Fibroblast of lung (primary cell): Measurements from ENCODE around the gene SH3PXD2A. TPM values are rescaled to one million over a fixed set of nuclear protein-coding genes. Genes with fewer than 3 reads are reported as not detected.

Source experiments
- DNase-seq, 2 donors: peaks; one replicate each; pipeline versions ENCODE4 v3.0.0 to v3.0.0-alpha.2; 2010; ENCODE audit warnings: low read depth in 2 of 2
- H2AFZ ChIP-seq: 2 replicates; pipeline ENCODE4 v1.5.1; 2012; ENCODE audit warnings: low read length, control low read depth, inconsistent platforms
- H3K27ac ChIP-seq: 2 replicates; pipeline ENCODE4 v1.5.1; 2011; ENCODE audit warnings: low read length, control low read depth; ENCODE audit not compliant: insufficient read depth
- H3K27me3 ChIP-seq: 2 replicates; pipeline ENCODE4 v1.5.1; 2011; ENCODE audit warnings: mild to moderate bottlenecking, low read length; ENCODE audit not compliant: control insufficient read depth, insufficient read depth
- H3K36me3 ChIP-seq: 2 replicates; pipeline ENCODE4 v1.5.1; 2011; ENCODE audit warnings: low read length; ENCODE audit not compliant: control insufficient read depth, insufficient read depth
- H3K4me1 ChIP-seq: 2 replicates; pipeline ENCODE4 v1.5.1; 2011; ENCODE audit warnings: low read length; ENCODE audit not compliant: control insufficient read depth, insufficient read depth; ENCODE audit errors: extremely low read depth
- H3K4me2 ChIP-seq: 2 replicates; pipeline ENCODE4 v1.5.1; 2011; ENCODE audit warnings: low read length, control low read depth; ENCODE audit not compliant: insufficient read depth; ENCODE audit errors: extremely low read depth
- H3K4me3 ChIP-seq, 4 experiments: fragments of 200-600 bp in 1 of 4; sonication (generic) in 1 of 4; replicated peaks in 1 of 4; 2 replicates each; pipeline ENCODE4 v1.5.1; 2011 to 2016; ENCODE audit warnings: low read length in 4 of 4, low read depth in 3 of 4, mild to moderate bottlenecking in 3 of 4, control low read depth in 2 of 4, inconsistent platforms in 1 of 4, mixed read lengths in 1 of 4; ENCODE audit not compliant: insufficient read depth in 1 of 4; ENCODE audit errors: control extremely low read depth in 1 of 4
- H3K79me2 ChIP-seq: 2 replicates; pipeline ENCODE4 v1.5.1; 2012; ENCODE audit warnings: mild to moderate bottlenecking, low read length, inconsistent platforms; ENCODE audit not compliant: control insufficient read depth, insufficient read depth
- H3K9ac ChIP-seq: 2 replicates; pipeline ENCODE4 v1.5.1; 2011; ENCODE audit warnings: mild to moderate bottlenecking, low read length, control low read depth; ENCODE audit not compliant: insufficient read depth
- H3K9me3 ChIP-seq: 2 replicates; pipeline ENCODE4 v1.5.1; 2012; ENCODE audit warnings: low read depth, low read length; ENCODE audit not compliant: control insufficient read depth, insufficient read depth
- H4K20me1 ChIP-seq: 2 replicates; pipeline ENCODE4 v1.5.1; 2011; ENCODE audit warnings: low read length; ENCODE audit not compliant: control insufficient read depth, insufficient read depth; ENCODE audit errors: extremely low read depth
- CTCF ChIP-seq, 2 donors: IDR thresholded peaks in 1 of 2; conservative IDR thresholded peaks in 1 of 2; 1 replicate in 1 of 2; 2 replicates in 1 of 2; pipeline ENCODE4 v1.5.1; 2011 to 2012; ENCODE audit warnings: low read length in 2 of 2, control low read depth in 1 of 2, inconsistent platforms in 1 of 2, low read depth in 1 of 2, mild to moderate bottlenecking in 1 of 2
- EZH2 ChIP-seq: IDR thresholded peaks from 2 replicates; pipeline ENCODE4 v1.5.1; 2012; ENCODE audit warnings: low read length, control low read depth, mild to moderate bottlenecking; ENCODE audit errors: missing control alignments
- polyA plus RNA-seq, 2 donors: library from polyadenylated mRNA; depleted of rRNA in 1 of 2; stranded (reverse) in 1 of 2; unstranded in 1 of 2; fragments of >200 nt; gene quantifications; 2 replicates each; pipeline ENCODE4 v1.2.1, GENCODE V29; 2011 to 2012; ENCODE audit warnings: missing spikeins in 1 of 2
- total RNA-seq: library from RNA; depleted of rRNA; stranded (reverse); fragments of >200 nt; gene quantifications from 2 replicates; pipeline ENCODE4 v1.2.1, GENCODE V29; 2014

Gene SH3PXD2A
- total and polyA plus RNA-seq, 2 donors (not counting 1 experiment from before 2014, with no cell fraction given): 25.5 to 33.2 TPM

- Histone ChIP-seq H3K27ac (peak overlapping the region; percentile 82), H3K27me3 (no peaks in the 10 kb centered on the region), H3K9me3 (no peaks in the 10 kb centered on the region), H4K20me1 (no peaks in the 10 kb centered on the region), H3K4me3 (no peak overlapping the region), H3K36me3 (peaks cover 11% of the 10 kb centered on the region), H2AFZ (no peak overlapping the region), H3K4me1 (peaks cover 38% of the 10 kb centered on the region), H3K79me2 (peaks cover 48% of the 10 kb centered on the region), H3K9ac (no peak overlapping the region), H3K4me2 (peak overlapping the region; percentile 1)
- no peak for TF ChIP-seq EZH2
- no peak for TF ChIP-seq CTCF (conservative IDR thresholded peaks at IDR 0.05 in 1 of 2, IDR thresholded peaks at IDR 0.05 in 1 of 2; ENCODE audit: low read depth in 1 of 2, low read length in 2 of 2)
- no peak for DNase-seq
Measured at GRCh38 chr10:103637011-103637410, 218.4 kb downstream of the SH3PXD2A start.

DNA sequence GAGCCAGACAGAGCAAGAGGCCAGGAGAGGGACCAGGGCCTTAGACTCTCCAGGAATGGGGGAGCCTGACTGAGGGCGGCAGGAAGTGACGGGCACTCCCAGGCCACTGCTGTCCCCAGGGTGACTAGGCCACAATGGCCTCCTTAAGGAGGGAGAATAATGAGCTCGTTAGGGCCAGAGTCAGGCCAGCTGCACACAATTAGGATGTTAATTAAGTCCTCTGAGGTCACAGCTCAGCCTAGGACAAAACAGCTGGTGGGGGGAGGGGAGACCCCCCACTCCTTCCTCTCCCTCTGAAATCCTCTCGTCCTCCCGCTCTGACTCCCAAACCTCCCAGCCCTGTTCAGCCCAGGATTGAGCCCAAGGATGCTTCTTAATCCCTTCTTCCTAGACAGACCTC, 218.9 kb downstream of the SH3PXD2A start:
- DNase-seq: no peak
- no peak overlapping the region for H3K9ac ChIP-seq
- peaks cover 43% of the 10 kb centered on the region for H3K79me2 ChIP-seq
- H2AFZ ChIP-seq: no peak overlapping the region
- H3K4me3 ChIP-seq: no peak overlapping the region
- H3K36me3 ChIP-seq: peaks cover 10% of the 10 kb centered on the region
- TF ChIP-seq EZH2: no peak
- TF ChIP-seq CTCF (conservative IDR thresholded peaks at IDR 0.05 in 1 of 2, IDR thresholded peaks at IDR 0.05 in 1 of 2; ENCODE audit: low read depth in 1 of 2, low read length in 2 of 2): no peak
- H3K9me3 ChIP-seq: no peaks in the 10 kb centered on the region
- H4K20me1 ChIP-seq: no peaks in the 10 kb centered on the region
- H3K4me2 ChIP-seq: no peak overlapping the region
- no peaks in the 10 kb centered on the region for H3K27me3 ChIP-seq
- H3K27ac ChIP-seq: peak overlapping the region; percentile 43
- peaks cover 38% of the 10 kb centered on the region for H3K4me1 ChIP-seq

- TF ChIP-seq CTCF (conservative IDR thresholded peaks at IDR 0.05 in 1 of 2, IDR thresholded peaks at IDR 0.05 in 1 of 2; ENCODE audit: low read depth in 1 of 2, low read length in 2 of 2) (no peak), EZH2 (no peak)
- Histone ChIP-seq H4K20me1 (no peaks in the 10 kb centered on the region), H3K36me3 (peaks cover 8% of the 10 kb centered on the region), H3K27me3 (no peaks in the 10 kb centered on the region), H3K4me2 (no peak overlapping the region), H3K79me2 (peaks cover 35% of the 10 kb centered on the region), H2AFZ (no peak overlapping the region), H3K9ac (no peak overlapping the region), H3K4me1 (peaks cover 33% of the 10 kb centered on the region), H3K4me3 (no peak overlapping the region), H3K27ac (peak overlapping the region; percentile 20), H3K9me3 (no peaks in the 10 kb centered on the region)
- DNase-seq: no peak
Measured at GRCh38 chr10:103635580-103635979, 219.8 kb downstream of the SH3PXD2A start.
